ENCODE measurements around the gene CHPF2.

- TF ChIP-seq CTCF (IDR thresholded peaks at IDR 0.05; ENCODE audit: borderline replicate concordance, extremely low read depth, low read length, poor library complexity, severe bottlenecking), result peak; percentile 26
- TF ChIP-seq EZH2 (IDR thresholded peaks at IDR 0.05; ENCODE audit: borderline replicate concordance, low read depth, low read length, severe bottlenecking), result no peak
Observed at GRCh38 chr7:151226875-151227782, 5.2 kb upstream of the CHPF2 start, which contains the start of gene ABCF2.

Measured in DND-41 (cell line).